KOPT-K1 (cell line): ENCODE results near the gene DYNC1H1.

Experiments used
- H3K27ac ChIP-seq: fragments of 200-600 bp; sonication (generic); 2 replicates; pipeline ENCODE4 v1.5.1; 2016; ENCODE audit warnings: antibody characterized with exemption, mild to moderate bottlenecking, low read depth, low read length; ENCODE audit not compliant: poor library complexity, severe bottlenecking
- H3K36me3 ChIP-seq: fragments of 200-600 bp; sonication (generic); 2 replicates; pipeline ENCODE4 v1.5.1; 2017; ENCODE audit warnings: antibody characterized with exemption, mild to moderate bottlenecking, low read length, moderate library complexity; ENCODE audit not compliant: insufficient read depth
- H3K9me3 ChIP-seq: fragments of 200-600 bp; sonication (generic); 2 replicates; pipeline ENCODE4 v1.5.1; 2017; ENCODE audit warnings: antibody characterized with exemption, low read length, mild to moderate bottlenecking; ENCODE audit not compliant: insufficient read depth, poor library complexity, severe bottlenecking

Gene DYNC1H1

GRCh38 chr14:102097441-102098135 lies 133.2 kb downstream of the DYNC1H1 start:
- H3K36me3 ChIP-seq = no peaks in the 10 kb centered on the region
- H3K27ac ChIP-seq = no peak overlapping the region

DNA sequence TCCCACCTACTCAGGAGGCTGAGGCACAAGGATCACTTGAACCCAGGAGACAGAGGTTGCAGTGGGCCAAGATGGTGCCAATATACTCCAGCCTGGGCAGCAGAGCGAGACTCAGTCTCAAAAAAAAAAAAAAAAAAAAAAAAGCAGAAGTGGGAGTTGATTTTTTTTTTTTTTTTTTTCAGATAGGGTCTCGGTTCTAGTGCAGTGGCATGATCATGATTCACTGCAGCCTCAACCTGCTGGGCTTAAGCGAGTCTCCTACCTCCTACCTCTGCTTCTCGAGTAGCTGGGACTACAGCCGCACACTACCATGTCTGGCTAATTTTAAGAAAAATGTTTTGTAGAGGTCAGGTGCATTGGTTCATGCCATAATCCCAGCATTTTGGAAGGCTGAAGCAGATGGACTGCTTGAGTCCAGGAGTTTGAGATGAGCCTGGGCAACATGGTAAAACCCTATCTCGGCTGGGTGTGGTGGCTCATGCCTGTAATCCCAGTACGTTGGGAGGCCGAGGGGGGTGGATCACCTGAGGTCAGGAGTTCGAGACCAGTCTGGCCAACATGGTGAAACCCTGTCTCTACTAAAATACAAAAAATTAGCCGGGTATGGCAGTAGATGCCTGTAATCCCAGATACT lies 138.8 kb downstream of the DYNC1H1 start:
- H3K27ac ChIP-seq = no peak overlapping the region
- H3K9me3 ChIP-seq = no peaks in the 10 kb centered on the region
- no peaks in the 10 kb centered on the region for H3K36me3 ChIP-seq

More at GRCh38 chr14:102097441-102098135, 133.2 kb downstream of the DYNC1H1 start:
- no peaks in the 10 kb centered on the region for H3K9me3 ChIP-seq

GRCh38 chr14:102105369-102105768 lies 141.0 kb downstream of the DYNC1H1 start:
- peaks cover 15% of the 10 kb centered on the region for H3K9me3 ChIP-seq
- no peak overlapping the region for H3K27ac ChIP-seq
- H3K36me3 ChIP-seq = no peaks in the 10 kb centered on the region
